Lower lobe of right lung (tissue), 2 donors: Measurements from ENCODE around the gene KIF16B. TPM values are rescaled to one million over a fixed set of nuclear protein-coding genes. Genes with fewer than 3 reads are reported as not detected.

Experiments used
- ATAC-seq, 2 donors: fragments of 200-7000 bp; cut with Tn5 transposase; one replicate each; pipeline ENCODE4 v1.9.1; 2020 to 2022; ENCODE audit warnings: mild to moderate bottlenecking in 2 of 2, moderate library complexity in 2 of 2
- DNase-seq: peaks from one replicate; pipeline ENCODE4 v3.0.0-alpha.2; 2020
- H3K27ac ChIP-seq: fragments of 200-600 bp; one replicate; pipeline ENCODE4 v1.8.0; 2022
- H3K27me3 ChIP-seq: fragments of 200-600 bp; one replicate; pipeline ENCODE4 v1.8.0; 2022; ENCODE audit warnings: low read depth
- H3K36me3 ChIP-seq: fragments of 200-600 bp; one replicate; pipeline ENCODE4 v1.8.0; 2022; ENCODE audit warnings: mild to moderate bottlenecking
- H3K4me1 ChIP-seq: fragments of 200-600 bp; one replicate; pipeline ENCODE4 v1.8.0; 2022
- H3K4me3 ChIP-seq: fragments of 200-600 bp; one replicate; pipeline ENCODE4 v1.8.0; 2022; ENCODE audit warnings: mild to moderate bottlenecking
- H3K9me3 ChIP-seq: fragments of 200-600 bp; one replicate; pipeline ENCODE4 v1.8.0; 2022
- intact Hi-C: fragments of 100-400 bp; cut with DNase I; formaldehyde crosslinking; loops from one replicate; pipeline ENCODE4 v1.11.0; 2022
- total RNA-seq: library from RNA; stranded (reverse); fragmentation: NEBNext Ultra II Directional; extraction: Animal tissue kit (Norgen Biotek cat#: 25700); gene quantifications from one replicate; pipeline ENCODE4 v1.2.1, GENCODE V29; 2021
- TF ChIP-seq, protein P1 (sequence below): fragments of 200-600 bp; IDR thresholded peaks from one replicate; pipeline ENCODE4 v1.8.0; 2022; ENCODE audit warnings: antibody characterized with exemption, mild to moderate bottlenecking
- donor health status: DM: no; HTN: yes; CAD: no; lungs with severe emphysema.

KIF16B gene
- total RNA-seq, 1 donor from 2014 or later: 25.1 TPM

DNA sequence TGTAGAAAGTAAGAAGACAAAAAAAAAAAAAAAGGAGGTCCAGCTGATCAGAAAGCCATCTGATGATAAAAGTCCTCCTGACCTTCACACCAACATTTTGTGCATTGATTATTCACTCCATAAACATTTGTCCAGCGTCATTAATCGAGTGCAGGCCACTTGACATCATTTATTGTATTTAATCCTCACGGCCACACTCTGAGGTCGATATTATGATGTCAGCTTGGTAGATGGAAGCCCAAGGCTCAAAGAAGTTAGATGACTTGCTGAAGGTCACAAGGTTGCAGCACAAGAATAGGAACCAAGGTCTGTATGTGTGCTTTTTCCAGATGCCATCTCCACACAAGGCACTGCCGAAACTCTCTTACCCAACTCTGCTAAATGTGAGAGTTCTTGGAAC is 328.4 kb downstream of the KIF16B start:
- H3K36me3 ChIP-seq: no peaks in the 10 kb centered on the region
- H3K27me3 ChIP-seq: no peaks in the 10 kb centered on the region
- intact Hi-C loops: no loop called here
- H3K27ac ChIP-seq: no peak overlapping the region
- DNase-seq (no peak), ATAC-seq (no peak)
- peaks cover 4% of the 10 kb centered on the region for H3K9me3 ChIP-seq
- H3K4me1 ChIP-seq: no peaks in the 10 kb centered on the region
- TF ChIP-seq, protein P1, sequence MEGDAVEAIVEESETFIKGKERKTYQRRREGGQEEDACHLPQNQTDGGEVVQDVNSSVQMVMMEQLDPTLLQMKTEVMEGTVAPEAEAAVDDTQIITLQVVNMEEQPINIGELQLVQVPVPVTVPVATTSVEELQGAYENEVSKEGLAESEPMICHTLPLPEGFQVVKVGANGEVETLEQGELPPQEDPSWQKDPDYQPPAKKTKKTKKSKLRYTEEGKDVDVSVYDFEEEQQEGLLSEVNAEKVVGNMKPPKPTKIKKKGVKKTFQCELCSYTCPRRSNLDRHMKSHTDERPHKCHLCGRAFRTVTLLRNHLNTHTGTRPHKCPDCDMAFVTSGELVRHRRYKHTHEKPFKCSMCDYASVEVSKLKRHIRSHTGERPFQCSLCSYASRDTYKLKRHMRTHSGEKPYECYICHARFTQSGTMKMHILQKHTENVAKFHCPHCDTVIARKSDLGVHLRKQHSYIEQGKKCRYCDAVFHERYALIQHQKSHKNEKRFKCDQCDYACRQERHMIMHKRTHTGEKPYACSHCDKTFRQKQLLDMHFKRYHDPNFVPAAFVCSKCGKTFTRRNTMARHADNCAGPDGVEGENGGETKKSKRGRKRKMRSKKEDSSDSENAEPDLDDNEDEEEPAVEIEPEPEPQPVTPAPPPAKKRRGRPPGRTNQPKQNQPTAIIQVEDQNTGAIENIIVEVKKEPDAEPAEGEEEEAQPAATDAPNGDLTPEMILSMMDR: no peak
- H3K4me3 ChIP-seq: no peak overlapping the region

- Histone ChIP-seq H3K27me3 (no peaks in the 10 kb centered on the region), H3K36me3 (no peaks in the 10 kb centered on the region), H3K9me3 (peaks cover 4% of the 10 kb centered on the region), H3K4me1 (no peaks in the 10 kb centered on the region), H3K4me3 (no peak overlapping the region), H3K27ac (no peak overlapping the region)
- ATAC-seq: no peak
- TF ChIP-seq, protein P1: no peak
- DNase-seq: no peak
- intact Hi-C loops: no loop called here
Observed at GRCh38 chr20:16243470-16243869, 329.8 kb downstream of the KIF16B start.

GRCh38 chr20:16241911-16242310 is 331.3 kb downstream of the KIF16B start:
- no peak overlapping the region for H3K27ac ChIP-seq

DNA sequence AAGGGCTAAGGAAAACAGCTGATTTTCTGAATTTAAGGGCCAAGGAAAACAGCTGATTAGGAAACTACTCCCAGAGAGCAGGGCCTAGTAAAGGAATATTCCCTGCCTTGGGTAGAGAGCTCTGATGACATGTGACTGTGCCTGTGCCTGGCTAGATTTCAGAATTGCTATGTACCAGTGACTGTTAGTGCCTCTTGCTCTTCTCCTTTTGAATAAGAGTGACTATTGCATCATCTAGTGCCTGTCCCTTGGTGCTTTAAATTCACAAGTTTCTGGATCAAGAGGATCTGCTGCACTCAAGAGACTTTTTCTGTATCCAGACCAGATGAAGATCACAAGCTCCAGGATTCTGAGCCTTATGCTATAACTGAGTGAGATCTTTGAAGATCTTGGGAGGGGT is 332.9 kb downstream of the KIF16B start:
- DNase-seq: no peak
- ATAC-seq: no peak
- intact Hi-C loops: no loop called here

More at GRCh38 chr20:16241911-16242310, 331.3 kb downstream of the KIF16B start:
- Histone ChIP-seq H3K27me3 (no peaks in the 10 kb centered on the region), H3K4me3 (no peak overlapping the region), H3K4me1 (no peaks in the 10 kb centered on the region), H3K9me3 (peaks cover 7% of the 10 kb centered on the region), H3K36me3 (no peaks in the 10 kb centered on the region)
- intact Hi-C loops: no loop called here
- ATAC-seq (no peak), DNase-seq (no peak)
- TF ChIP-seq, protein P1: no peak

GRCh38 chr20:16236589-16237241 is 336.5 kb downstream of the KIF16B start:
- Histone ChIP-seq H3K9me3 (peaks cover 7% of the 10 kb centered on the region), H3K27me3 (no peaks in the 10 kb centered on the region), H3K4me1 (no peaks in the 10 kb centered on the region), H3K4me3 (no peak overlapping the region), H3K36me3 (no peaks in the 10 kb centered on the region), H3K27ac (no peak overlapping the region)
- no peak for DNase-seq
- intact Hi-C loops: no loop called here
- TF ChIP-seq, protein P1: no peak
- no peak for ATAC-seq

More for the DNA sequence above, 332.9 kb downstream of the KIF16B start:
- Histone ChIP-seq H3K9me3 (peaks cover 7% of the 10 kb centered on the region), H3K36me3 (no peaks in the 10 kb centered on the region), H3K4me3 (no peak overlapping the region), H3K27me3 (no peaks in the 10 kb centered on the region), H3K27ac (no peak overlapping the region), H3K4me1 (no peaks in the 10 kb centered on the region)
- TF ChIP-seq, protein P1: no peak
